WTC11 (cell line): ENCODE results near the gene CEP104. TPM values are rescaled to one million over a fixed set of nuclear protein-coding genes. Genes with fewer than 3 reads are reported as not detected.

Experiments used
- ATAC-seq: fragments of 200-7000 bp; cut with Tn5 transposase; 2 replicates; pipeline ENCODE4 v1.10.0; 2021; ENCODE audit warnings: mild to moderate bottlenecking, moderate library complexity
- CTCF ChIA-PET: fragments of 300-600 bp; sonication (Branson Sonifier 250); formaldehyde crosslinking; loops from one replicate; lab custom pipeline; 2021; ENCODE audit warnings: antibody characterized with exemption; lab: Charles Lee
- POLR2A ChIA-PET: fragments of 350-600 bp; sonication (Branson Sonifier 250); formaldehyde crosslinking; loops from one replicate; lab custom pipeline; 2021; ENCODE audit warnings: antibody characterized with exemption; lab: Charles Lee
- DNase-seq: peaks from one replicate; pipeline ENCODE4 v3.0.0; 2021; ENCODE audit warnings: low spot score
- H3K27ac Mint-ChIP-seq: 2 replicates; pipeline ENCODE4 v1.8.0; 2021; ENCODE audit warnings: mixed read lengths
- H3K27me3 Mint-ChIP-seq: 2 replicates; pipeline ENCODE4 v1.8.0; 2021; ENCODE audit warnings: low read depth, mild to moderate bottlenecking, moderate library complexity, mixed read lengths
- H3K36me3 Mint-ChIP-seq: 2 replicates; pipeline ENCODE4 v1.8.0; 2021; ENCODE audit warnings: mixed read lengths
- H3K4me1 Mint-ChIP-seq: 2 replicates; pipeline ENCODE4 v1.8.0; 2022; ENCODE audit warnings: mixed read lengths
- H3K4me3 Mint-ChIP-seq: 2 replicates; pipeline ENCODE4 v1.8.0; 2021; ENCODE audit warnings: mild to moderate bottlenecking, moderate library complexity, mixed read lengths
- H3K9me3 Mint-ChIP-seq: 2 replicates; pipeline ENCODE4 v1.8.0; 2021; ENCODE audit warnings: mixed read lengths
- ATF1 ChIP-seq: sonication (generic); formaldehyde crosslinking; IDR thresholded peaks from 2 replicates; pipeline ENCODE4 v1.8.1; 2023; ENCODE audit warnings: mild to moderate bottlenecking, moderate library complexity, missing genetic modification reagents
- CBFB ChIP-seq: sonication (generic); formaldehyde crosslinking; IDR thresholded peaks from 2 replicates; pipeline ENCODE4 v1.8.1; 2022; ENCODE audit warnings: mild to moderate bottlenecking, low read depth, missing genetic modification reagents
- ESRRA ChIP-seq: sonication (generic); formaldehyde crosslinking; IDR thresholded peaks from 2 replicates; pipeline ENCODE4 v1.8.1; 2022; ENCODE audit warnings: mild to moderate bottlenecking, missing genetic modification reagents, borderline replicate concordance
- FOXP1 ChIP-seq: sonication (generic); formaldehyde crosslinking; IDR thresholded peaks from 2 replicates; pipeline ENCODE4 v1.8.0; 2022; ENCODE audit warnings: missing genetic modification reagents, mild to moderate bottlenecking, moderate library complexity, borderline replicate concordance
- JAZF1 ChIP-seq: fragments of 250-450 bp; sonication (Bioruptor Pico); IDR thresholded peaks from 2 replicates; pipeline ENCODE4 v1.9.0; 2021; ENCODE audit warnings: moderate library complexity, mild to moderate bottlenecking, inconsistent platforms
- MXD4 ChIP-seq: fragments of 250-450 bp; sonication (Bioruptor Pico); IDR thresholded peaks from 2 replicates; pipeline ENCODE4 v1.8.0; 2021; ENCODE audit warnings: mild to moderate bottlenecking, moderate library complexity, borderline replicate concordance
- NFATC4 ChIP-seq: fragments of 250-450 bp; sonication (Bioruptor Pico); IDR thresholded peaks from 2 replicates; pipeline ENCODE4 v1.9.0; 2021; ENCODE audit warnings: mild to moderate bottlenecking
- NFE2L1 ChIP-seq: sonication (generic); formaldehyde crosslinking; IDR thresholded peaks from 2 replicates; pipeline ENCODE4 v1.8.1; 2023; ENCODE audit warnings: missing genetic modification reagents
- SMAD3 ChIP-seq: sonication (generic); formaldehyde crosslinking; IDR thresholded peaks from 2 replicates; pipeline ENCODE4 v1.8.0; 2022; ENCODE audit warnings: missing genetic modification reagents, mild to moderate bottlenecking, borderline replicate concordance
- SP1 ChIP-seq: sonication (generic); formaldehyde crosslinking; conservative IDR thresholded peaks from 2 replicates; pipeline ENCODE4 v1.8.1; 2022; ENCODE audit warnings: missing genetic modification reagents
- TCF7 ChIP-seq: sonication (generic); formaldehyde crosslinking; IDR thresholded peaks from 2 replicates; pipeline ENCODE4 v1.8.0; 2022; ENCODE audit warnings: mild to moderate bottlenecking, low read depth, missing genetic modification reagents, moderate library complexity
- TEAD4 ChIP-seq: sonication (generic); formaldehyde crosslinking; IDR thresholded peaks from 2 replicates; pipeline ENCODE4 v1.8.0; 2022; ENCODE audit warnings: mild to moderate bottlenecking, missing genetic modification reagents
- ZNF138 ChIP-seq: sonication (generic); formaldehyde crosslinking; conservative IDR thresholded peaks from 2 replicates; pipeline ENCODE4 v1.8.1; 2022; ENCODE audit warnings: mild to moderate bottlenecking, moderate library complexity, missing genetic modification reagents
- ZNF317 ChIP-seq: sonication (generic); formaldehyde crosslinking; IDR thresholded peaks from 2 replicates; pipeline ENCODE4 v1.8.1; 2023; ENCODE audit warnings: low read depth, mild to moderate bottlenecking, moderate library complexity, missing genetic modification reagents, borderline replicate concordance
- ZNF423 ChIP-seq: fragments of 250-450 bp; sonication (Bioruptor Pico); IDR thresholded peaks from 2 replicates; pipeline ENCODE4 v2.1.2; 2022; ENCODE audit warnings: mild to moderate bottlenecking, moderate library complexity
- total RNA-seq: library from RNA; stranded (reverse); gene quantifications from 3 replicates; pipeline ENCODE4 v1.2.3, GENCODE V29; 2021
- TF ChIP-seq, protein P1 (sequence below): sonication (generic); formaldehyde crosslinking; IDR thresholded peaks from 2 replicates; pipeline ENCODE4 v1.8.1; 2023; ENCODE audit warnings: mild to moderate bottlenecking, missing genetic modification reagents
- TF ChIP-seq, protein P2 (sequence below): sonication (generic); formaldehyde crosslinking; IDR thresholded peaks from 2 replicates; pipeline ENCODE4 v1.8.0; 2022; ENCODE audit warnings: mild to moderate bottlenecking, missing genetic modification reagents
- TF ChIP-seq, protein P3 (sequence below): sonication (generic); formaldehyde crosslinking; conservative IDR thresholded peaks from 2 replicates; pipeline ENCODE4 v1.8.1; 2022; ENCODE audit warnings: mild to moderate bottlenecking, missing genetic modification reagents
- TF ChIP-seq, protein P4 (sequence below): fragments of 250-450 bp; sonication (Bioruptor Pico); IDR thresholded peaks from 2 replicates; pipeline ENCODE4 v1.9.0; 2021; ENCODE audit warnings: moderate library complexity, mild to moderate bottlenecking, inconsistent platforms, borderline replicate concordance
- TF ChIP-seq, protein P5 (sequence below): sonication (generic); formaldehyde crosslinking; IDR thresholded peaks from 2 replicates; pipeline ENCODE4 v1.8.1; 2022; ENCODE audit warnings: low read depth, missing genetic modification reagents, borderline replicate concordance
- TF ChIP-seq, protein P6 (sequence below): sonication (generic); formaldehyde crosslinking; conservative IDR thresholded peaks from 2 replicates; pipeline ENCODE4 v1.8.1; 2023; ENCODE audit warnings: mild to moderate bottlenecking, low read depth, missing genetic modification reagents, moderate library complexity
- TF ChIP-seq, protein P7 (sequence below): sonication (generic); formaldehyde crosslinking; IDR thresholded peaks from 2 replicates; pipeline ENCODE4 v1.8.1; 2023; ENCODE audit warnings: mild to moderate bottlenecking, missing genetic modification reagents, moderate library complexity
- TF ChIP-seq, protein P8 (sequence below): sonication (generic); formaldehyde crosslinking; IDR thresholded peaks from 2 replicates; pipeline ENCODE4 v1.8.1; 2022; ENCODE audit warnings: mild to moderate bottlenecking, moderate library complexity, missing genetic modification reagents

CEP104 gene
- total RNA-seq, 1 experiment from 2014 or later, result 38.0 TPM

DNA sequence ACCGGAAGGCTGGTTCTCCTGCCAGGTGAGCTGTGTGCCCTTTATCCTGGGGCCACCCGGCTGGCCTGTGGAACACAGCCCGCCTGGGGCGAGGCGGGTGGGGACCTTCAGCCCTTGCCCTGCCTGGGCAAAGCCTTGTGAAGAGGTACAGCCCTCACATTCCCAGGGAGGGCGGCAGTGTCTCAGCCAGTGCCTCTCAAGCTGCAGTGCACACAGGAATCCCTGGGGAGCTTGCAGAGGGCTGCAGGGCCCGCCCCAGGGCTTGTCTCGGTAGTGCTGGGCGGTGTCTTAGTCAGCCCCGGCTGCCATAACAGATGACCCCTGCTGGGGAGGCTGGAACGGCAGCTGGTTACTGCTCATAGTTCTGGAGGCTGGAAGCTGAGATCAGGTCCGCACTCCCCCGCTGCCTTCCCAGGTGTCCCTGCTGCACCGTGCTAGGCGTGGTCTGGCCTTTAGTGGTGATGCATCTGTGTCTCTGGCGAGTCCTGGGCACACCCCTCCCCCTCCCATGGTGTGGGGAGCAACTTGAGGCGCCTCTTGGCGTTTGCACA lies 12.8 kb upstream of the CEP104 start (continued):
- TF ChIP-seq, protein P1, sequence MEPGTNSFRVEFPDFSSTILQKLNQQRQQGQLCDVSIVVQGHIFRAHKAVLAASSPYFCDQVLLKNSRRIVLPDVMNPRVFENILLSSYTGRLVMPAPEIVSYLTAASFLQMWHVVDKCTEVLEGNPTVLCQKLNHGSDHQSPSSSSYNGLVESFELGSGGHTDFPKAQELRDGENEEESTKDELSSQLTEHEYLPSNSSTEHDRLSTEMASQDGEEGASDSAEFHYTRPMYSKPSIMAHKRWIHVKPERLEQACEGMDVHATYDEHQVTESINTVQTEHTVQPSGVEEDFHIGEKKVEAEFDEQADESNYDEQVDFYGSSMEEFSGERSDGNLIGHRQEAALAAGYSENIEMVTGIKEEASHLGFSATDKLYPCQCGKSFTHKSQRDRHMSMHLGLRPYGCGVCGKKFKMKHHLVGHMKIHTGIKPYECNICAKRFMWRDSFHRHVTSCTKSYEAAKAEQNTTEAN (CRISPR knock-in tag), result no peak
- TF ChIP-seq NFATC4 (CRISPR knock-in tag) (no peak), ESRRA (CRISPR knock-in tag) (no peak), ATF1 (no peak), NFE2L1 (no peak), MXD4 (no peak), TEAD4 (CRISPR knock-in tag) (no peak)
- TF ChIP-seq, protein P2, sequence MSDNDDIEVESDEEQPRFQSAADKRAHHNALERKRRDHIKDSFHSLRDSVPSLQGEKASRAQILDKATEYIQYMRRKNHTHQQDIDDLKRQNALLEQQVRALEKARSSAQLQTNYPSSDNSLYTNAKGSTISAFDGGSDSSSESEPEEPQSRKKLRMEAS, result no peak
- TF ChIP-seq, protein P3, sequence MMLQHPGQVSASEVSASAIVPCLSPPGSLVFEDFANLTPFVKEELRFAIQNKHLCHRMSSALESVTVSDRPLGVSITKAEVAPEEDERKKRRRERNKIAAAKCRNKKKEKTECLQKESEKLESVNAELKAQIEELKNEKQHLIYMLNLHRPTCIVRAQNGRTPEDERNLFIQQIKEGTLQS (CRISPR knock-in tag), result no peak

DNA sequence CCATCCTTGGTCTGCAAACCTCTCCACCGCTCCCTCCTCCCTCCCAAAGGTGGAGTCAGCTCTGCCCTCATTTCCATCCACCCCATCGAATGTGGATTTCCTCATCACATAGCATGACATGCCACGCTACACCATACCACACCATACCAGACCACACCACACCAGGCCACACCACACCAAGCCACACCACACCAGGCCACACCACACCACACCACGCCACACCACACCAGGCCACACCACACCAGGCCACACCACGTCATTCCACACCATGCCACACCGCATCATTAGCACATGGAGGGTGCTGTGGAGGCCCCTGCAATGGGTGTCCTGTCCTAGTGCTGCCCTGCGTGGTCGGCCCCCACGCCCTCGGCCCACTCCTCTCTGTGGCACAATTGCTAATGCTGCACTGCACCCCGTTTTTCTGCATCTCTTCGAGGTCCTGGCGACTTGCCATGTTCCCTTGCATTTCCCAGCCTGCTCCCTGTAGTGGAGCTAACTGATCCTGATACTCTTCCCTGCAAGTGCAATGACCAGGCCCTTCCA lies 11.5 kb upstream of the CEP104 start:
- H3K9me3 Mint-ChIP-seq, result peaks cover 11% of the 10 kb centered on the region

More for the DNA sequence above, 11.5 kb upstream of the CEP104 start:
- Mint-ChIP-seq H3K27me3 (no peaks in the 10 kb centered on the region), H3K4me1 (no peaks in the 10 kb centered on the region), H3K4me3 (no peak overlapping the region), H3K27ac (no peak overlapping the region), H3K36me3 (peaks cover 35% of the 10 kb centered on the region)
- DNase-seq (no peak), ATAC-seq (no peak)
- ChIA-PET CTCF (no interaction called here), POLR2A (no interaction called here)
- TF ChIP-seq, protein P1 (CRISPR knock-in tag), result no peak
- TF ChIP-seq SMAD3 (CRISPR knock-in tag) (no peak), CBFB (CRISPR knock-in tag) (no peak), ZNF423 (CRISPR knock-in tag) (no peak), TCF7 (CRISPR knock-in tag) (no peak), MXD4 (no peak), ZNF138 (CRISPR knock-in tag) (no peak), FOXP1 (CRISPR knock-in tag) (no peak), JAZF1 (CRISPR knock-in tag) (no peak), SP1 (CRISPR knock-in tag) (no peak), ZNF317 (CRISPR knock-in tag) (no peak)
- TF ChIP-seq, protein P4, sequence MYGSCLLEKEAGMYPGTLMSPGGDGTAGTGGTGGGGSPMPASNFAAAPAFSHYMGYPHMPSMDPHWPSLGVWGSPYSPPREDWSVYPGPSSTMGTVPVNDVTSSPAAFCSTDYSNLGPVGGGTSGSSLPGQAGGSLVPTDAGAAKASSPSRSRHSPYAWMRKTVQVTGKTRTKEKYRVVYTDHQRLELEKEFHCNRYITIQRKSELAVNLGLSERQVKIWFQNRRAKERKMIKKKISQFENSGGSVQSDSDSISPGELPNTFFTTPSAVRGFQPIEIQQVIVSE (CRISPR knock-in tag), result no peak
- TF ChIP-seq, protein P5, sequence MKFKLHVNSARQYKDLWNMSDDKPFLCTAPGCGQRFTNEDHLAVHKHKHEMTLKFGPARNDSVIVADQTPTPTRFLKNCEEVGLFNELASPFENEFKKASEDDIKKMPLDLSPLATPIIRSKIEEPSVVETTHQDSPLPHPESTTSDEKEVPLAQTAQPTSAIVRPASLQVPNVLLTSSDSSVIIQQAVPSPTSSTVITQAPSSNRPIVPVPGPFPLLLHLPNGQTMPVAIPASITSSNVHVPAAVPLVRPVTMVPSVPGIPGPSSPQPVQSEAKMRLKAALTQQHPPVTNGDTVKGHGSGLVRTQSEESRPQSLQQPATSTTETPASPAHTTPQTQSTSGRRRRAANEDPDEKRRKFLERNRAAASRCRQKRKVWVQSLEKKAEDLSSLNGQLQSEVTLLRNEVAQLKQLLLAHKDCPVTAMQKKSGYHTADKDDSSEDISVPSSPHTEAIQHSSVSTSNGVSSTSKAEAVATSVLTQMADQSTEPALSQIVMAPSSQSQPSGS (CRISPR knock-in tag), result no peak
- TF ChIP-seq, protein P6, sequence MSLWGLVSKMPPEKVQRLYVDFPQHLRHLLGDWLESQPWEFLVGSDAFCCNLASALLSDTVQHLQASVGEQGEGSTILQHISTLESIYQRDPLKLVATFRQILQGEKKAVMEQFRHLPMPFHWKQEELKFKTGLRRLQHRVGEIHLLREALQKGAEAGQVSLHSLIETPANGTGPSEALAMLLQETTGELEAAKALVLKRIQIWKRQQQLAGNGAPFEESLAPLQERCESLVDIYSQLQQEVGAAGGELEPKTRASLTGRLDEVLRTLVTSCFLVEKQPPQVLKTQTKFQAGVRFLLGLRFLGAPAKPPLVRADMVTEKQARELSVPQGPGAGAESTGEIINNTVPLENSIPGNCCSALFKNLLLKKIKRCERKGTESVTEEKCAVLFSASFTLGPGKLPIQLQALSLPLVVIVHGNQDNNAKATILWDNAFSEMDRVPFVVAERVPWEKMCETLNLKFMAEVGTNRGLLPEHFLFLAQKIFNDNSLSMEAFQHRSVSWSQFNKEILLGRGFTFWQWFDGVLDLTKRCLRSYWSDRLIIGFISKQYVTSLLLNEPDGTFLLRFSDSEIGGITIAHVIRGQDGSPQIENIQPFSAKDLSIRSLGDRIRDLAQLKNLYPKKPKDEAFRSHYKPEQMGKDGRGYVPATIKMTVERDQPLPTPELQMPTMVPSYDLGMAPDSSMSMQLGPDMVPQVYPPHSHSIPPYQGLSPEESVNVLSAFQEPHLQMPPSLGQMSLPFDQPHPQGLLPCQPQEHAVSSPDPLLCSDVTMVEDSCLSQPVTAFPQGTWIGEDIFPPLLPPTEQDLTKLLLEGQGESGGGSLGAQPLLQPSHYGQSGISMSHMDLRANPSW, result no peak
- TF ChIP-seq, protein P7, sequence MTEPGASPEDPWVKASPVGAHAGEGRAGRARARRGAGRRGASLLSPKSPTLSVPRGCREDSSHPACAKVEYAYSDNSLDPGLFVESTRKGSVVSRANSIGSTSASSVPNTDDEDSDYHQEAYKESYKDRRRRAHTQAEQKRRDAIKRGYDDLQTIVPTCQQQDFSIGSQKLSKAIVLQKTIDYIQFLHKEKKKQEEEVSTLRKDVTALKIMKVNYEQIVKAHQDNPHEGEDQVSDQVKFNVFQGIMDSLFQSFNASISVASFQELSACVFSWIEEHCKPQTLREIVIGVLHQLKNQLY (CRISPR knock-in tag), result no peak
- TF ChIP-seq, protein P8, sequence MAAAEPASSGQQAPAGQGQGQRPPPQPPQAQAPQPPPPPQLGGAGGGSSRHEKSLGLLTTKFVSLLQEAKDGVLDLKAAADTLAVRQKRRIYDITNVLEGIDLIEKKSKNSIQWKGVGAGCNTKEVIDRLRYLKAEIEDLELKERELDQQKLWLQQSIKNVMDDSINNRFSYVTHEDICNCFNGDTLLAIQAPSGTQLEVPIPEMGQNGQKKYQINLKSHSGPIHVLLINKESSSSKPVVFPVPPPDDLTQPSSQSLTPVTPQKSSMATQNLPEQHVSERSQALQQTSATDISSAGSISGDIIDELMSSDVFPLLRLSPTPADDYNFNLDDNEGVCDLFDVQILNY (CRISPR knock-in tag), result no peak
